NCI-H1417 (cell line): Measurements from ENCODE around the gene LRRC56.

Experiments used
- DNase-seq, 3 experiments: peaks; one replicate each; lab custom pipeline; 2025; lab: John Stamatoyannopoulos, UW

LRRC56 gene

DNA sequence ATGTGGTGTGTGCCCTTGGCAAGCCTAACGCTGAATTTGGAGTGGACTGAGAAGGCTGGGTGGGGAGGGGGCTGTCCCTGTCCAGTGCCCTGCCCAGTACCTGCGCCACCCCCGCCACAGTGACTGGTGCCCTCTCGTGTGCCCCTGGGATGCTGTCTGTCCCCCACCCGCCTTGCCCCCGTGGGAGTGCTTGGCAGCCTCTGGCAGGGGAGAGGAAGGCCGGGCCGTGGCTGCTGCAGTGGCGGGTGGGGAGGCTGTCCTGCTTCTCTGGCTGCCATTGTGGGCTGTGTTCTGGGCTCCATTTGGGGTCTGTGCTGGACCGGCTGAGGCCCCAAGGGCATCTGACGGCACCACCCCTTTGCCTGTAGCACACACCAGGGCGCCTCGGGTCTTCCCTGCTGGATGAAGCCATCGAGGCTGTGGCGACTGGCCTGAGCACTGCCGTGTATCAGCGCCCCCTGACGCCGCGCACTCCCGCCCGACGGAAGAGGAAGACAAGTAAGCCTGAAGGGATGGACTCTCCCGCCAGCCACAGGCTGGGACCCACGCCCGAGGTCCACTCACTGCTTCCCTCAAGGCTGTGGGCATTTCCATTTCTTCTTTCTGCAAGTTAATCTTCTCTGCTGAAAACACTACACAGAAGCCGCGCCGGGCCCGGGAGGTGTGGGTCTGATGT is 60.8 kb downstream of the LRRC56 start:
- no peak for DNase-seq

DNA sequence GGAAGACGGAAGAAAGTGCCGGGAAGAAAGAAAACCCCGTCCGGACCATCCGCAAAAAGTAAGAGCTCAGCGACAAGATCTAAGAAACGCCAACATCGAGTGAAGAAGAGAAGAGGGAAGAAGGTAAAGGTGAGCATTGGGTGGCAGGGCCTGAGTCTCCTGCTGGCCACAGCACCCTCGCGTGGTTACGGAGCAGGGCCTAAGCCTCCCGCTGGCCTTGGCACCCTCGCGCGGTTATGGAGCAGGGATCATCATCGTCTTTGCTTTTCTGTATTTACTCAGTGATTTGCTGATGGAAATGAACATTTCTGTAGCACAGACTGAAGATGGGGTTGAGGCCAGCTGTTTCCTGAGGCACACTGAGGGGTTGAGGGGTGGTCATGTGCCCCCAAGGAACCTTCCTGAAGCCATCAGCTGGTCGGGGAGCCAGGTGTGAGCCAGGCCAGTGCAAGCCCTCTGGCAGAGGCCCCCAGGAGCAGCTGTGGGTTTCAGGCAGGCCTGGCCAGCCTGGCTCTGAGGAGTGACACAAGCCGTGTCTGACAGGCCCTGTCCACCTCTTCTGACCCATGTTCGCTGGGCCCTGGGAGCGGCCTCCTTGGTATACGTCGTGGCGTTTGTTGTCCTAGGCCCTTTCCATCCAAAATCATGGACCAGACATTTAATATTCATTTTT is 64.4 kb downstream of the LRRC56 start:
- DNase-seq: no peak

DNA sequence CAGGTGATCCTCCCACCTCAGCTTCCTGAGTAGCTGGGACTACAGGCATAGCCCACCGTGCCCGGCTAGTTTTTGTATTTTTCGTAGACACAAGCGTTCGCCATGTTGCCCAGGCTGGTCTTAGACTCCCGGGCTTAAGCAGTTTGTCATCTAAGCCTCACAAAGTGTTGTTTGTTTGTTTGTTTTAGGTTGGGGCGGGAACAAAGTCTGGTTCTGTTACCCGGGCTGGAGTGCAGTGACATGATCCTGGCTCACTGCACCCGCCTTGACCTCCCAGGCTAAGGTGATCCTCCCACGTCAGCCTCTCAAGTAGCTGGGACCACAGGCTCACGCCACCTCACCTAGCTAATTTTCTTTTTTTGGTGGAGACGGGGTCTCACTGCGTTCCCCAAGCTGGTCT is 65.8 kb downstream of the LRRC56 start:
- no peak for DNase-seq
